GM19463 (cell line): ENCODE data around the gene NCKAP5.
A peak's percentile ranks its signal among the peaks of the same experiment; 100 is the strongest.

Experiments used
- ATAC-seq: cut with Tn5 transposase; IDR thresholded peaks from one replicate; pipeline ENCODE4 v1.9.1; 2021; ENCODE audit warnings: mild to moderate bottlenecking, moderate library complexity; ENCODE audit not compliant: unreplicated experiment

NCKAP5 gene

GRCh38 chr2:133303150-133303549 lies 265.1 kb downstream of the NCKAP5 start:
- no peak for ATAC-seq

GRCh38 chr2:133296401-133296800 lies 271.9 kb downstream of the NCKAP5 start:
- no peak for ATAC-seq

- ATAC-seq, result no peak
Observed at GRCh38 chr2:133293544-133294353, 274.5 kb downstream of the NCKAP5 start.

GRCh38 chr2:133292259-133292658 lies 276.0 kb downstream of the NCKAP5 start:
- no peak for ATAC-seq

GRCh38 chr2:133287709-133288108 lies 280.6 kb downstream of the NCKAP5 start:
- ATAC-seq, result no peak

GRCh38 chr2:133286326-133286922 lies 281.8 kb downstream of the NCKAP5 start:
- ATAC-seq, result no peak

- ATAC-seq, result no peak
Observed at GRCh38 chr2:133273031-133273430, 295.2 kb downstream of the NCKAP5 start.

- ATAC-seq, result no peak
Observed at GRCh38 chr2:133271105-133271504, 297.2 kb downstream of the NCKAP5 start.

- no peak for ATAC-seq
Observed at GRCh38 chr2:133270550-133270949, 297.7 kb downstream of the NCKAP5 start.

GRCh38 chr2:133266926-133267590 lies 301.2 kb downstream of the NCKAP5 start:
- no peak for ATAC-seq

- peak; percentile 46 for ATAC-seq
Observed at GRCh38 chr2:133266041-133266925, 302.0 kb downstream of the NCKAP5 start.

- ATAC-seq, result peak; percentile 43
Observed at GRCh38 chr2:133265432-133265949, 302.8 kb downstream of the NCKAP5 start.

GRCh38 chr2:133264989-133265401 lies 303.3 kb downstream of the NCKAP5 start:
- ATAC-seq, result no peak

- no peak for ATAC-seq
Observed at GRCh38 chr2:133262893-133263292, 305.4 kb downstream of the NCKAP5 start.

GRCh38 chr2:133255360-133255759 lies 312.9 kb downstream of the NCKAP5 start:
- no peak for ATAC-seq

- ATAC-seq, result no peak
Observed at GRCh38 chr2:133253793-133254192, 314.5 kb downstream of the NCKAP5 start.

- no peak for ATAC-seq
Observed at GRCh38 chr2:133252780-133253355, 315.4 kb downstream of the NCKAP5 start.

- no peak for ATAC-seq
Observed at GRCh38 chr2:133249362-133249761, 318.9 kb downstream of the NCKAP5 start.

GRCh38 chr2:133248264-133248663 lies 320.0 kb downstream of the NCKAP5 start:
- ATAC-seq, result no peak

- ATAC-seq, result peak; percentile 67
Observed at GRCh38 chr2:133247631-133248030, 320.6 kb downstream of the NCKAP5 start.
